GM12864 (cell line): ENCODE measurements around the gene STK16.

Experiments
- DNase-seq: peaks from one replicate; pipeline ENCODE4 v3.0.0-alpha.2; 2011; ENCODE audit warnings: low read depth
- H3K4me3 ChIP-seq: 2 replicates; pipeline ENCODE4 v1.5.1; 2011; ENCODE audit warnings: mild to moderate bottlenecking, low read depth, low read length, control low read depth
- CTCF ChIP-seq: IDR thresholded peaks from 2 replicates; pipeline ENCODE4 v1.5.1; 2011; ENCODE audit warnings: low read depth, mild to moderate bottlenecking, moderate library complexity, low read length, control low read depth, inconsistent platforms; ENCODE audit errors: missing control alignments

Gene STK16

GRCh38 chr2:219247678-219248642, 2.7 kb downstream of the STK16 start:
- no peak for DNase-seq
- no peak for TF ChIP-seq CTCF
- H3K4me3 ChIP-seq: no peak overlapping the region

- peak overlapping the region; percentile 7; the same call in 1 of the 2 replicates for H3K4me3 ChIP-seq
- TF ChIP-seq CTCF: no peak
- no peak for DNase-seq
These were observed 3.5 kb downstream of the STK16 start for GRCh38 chr2:219248845-219249202.

- no peak for DNase-seq
- peak overlapping the region; percentile 7; the same call in 1 of the 2 replicates for H3K4me3 ChIP-seq
These were observed 4.1 kb downstream of the STK16 start for GRCh38 chr2:219249203-219249980.

GRCh38 chr2:219250049-219250781, 4.9 kb downstream of the STK16 start:
- DNase-seq: no peak
- no peak for TF ChIP-seq CTCF
- H3K4me3 ChIP-seq: no peak overlapping the region; the same call in 1 of the 2 replicates

More at GRCh38 chr2:219249203-219249980, 4.1 kb downstream of the STK16 start:
- no peak for TF ChIP-seq CTCF

- TF ChIP-seq CTCF: no peak
- DNase-seq: no peak
- H3K4me3 ChIP-seq: peak overlapping the region; percentile 84
These were observed 6.4 kb downstream of the STK16 start for GRCh38 chr2:219251656-219252055.

- DNase-seq: no peak
- peak overlapping the region; percentile 84 for H3K4me3 ChIP-seq
- TF ChIP-seq CTCF: no peak
These were observed 6.8 kb downstream of the STK16 start for GRCh38 chr2:219252084-219252483.
